GM18861 (cell line): ENCODE data around the gene FLT4.

Source experiments
- ATAC-seq: cut with Tn5 transposase; IDR thresholded peaks from one replicate; pipeline ENCODE4 v1.9.1; 2021; ENCODE audit not compliant: unreplicated experiment

The FLT4 gene

GRCh38 chr5:180643191-180643851 lies 6.1 kb downstream of the FLT4 start:
- no peak for ATAC-seq

- no peak for ATAC-seq
Observed at GRCh38 chr5:180642779-180643178, 6.6 kb downstream of the FLT4 start.

- ATAC-seq, result no peak
Observed at GRCh38 chr5:180642181-180642775, 7.1 kb downstream of the FLT4 start.

GRCh38 chr5:180641566-180641900 lies 7.9 kb downstream of the FLT4 start:
- no peak for ATAC-seq

GRCh38 chr5:180640861-180641565 lies 8.4 kb downstream of the FLT4 start:
- no peak for ATAC-seq

GRCh38 chr5:180640611-180640860 lies 8.9 kb downstream of the FLT4 start:
- ATAC-seq, result no peak

- ATAC-seq, result no peak
Observed at GRCh38 chr5:180639741-180640610, 9.4 kb downstream of the FLT4 start.

- no peak for ATAC-seq
Observed at GRCh38 chr5:180639287-180639686, 10.1 kb downstream of the FLT4 start.

- no peak for ATAC-seq
Observed at GRCh38 chr5:180637962-180638680, 11.3 kb downstream of the FLT4 start.

- ATAC-seq, result no peak
Observed at GRCh38 chr5:180636403-180637075, 12.9 kb downstream of the FLT4 start.

GRCh38 chr5:180636016-180636402 lies 13.4 kb downstream of the FLT4 start:
- no peak for ATAC-seq

- no peak for ATAC-seq
Observed at GRCh38 chr5:180633283-180634177, 15.9 kb downstream of the FLT4 start.

- no peak for ATAC-seq
Observed at GRCh38 chr5:180632768-180633167, 16.6 kb downstream of the FLT4 start.

GRCh38 chr5:180631549-180632383 lies 17.6 kb downstream of the FLT4 start:
- no peak for ATAC-seq

GRCh38 chr5:180630426-180630825 lies 19.0 kb downstream of the FLT4 start:
- no peak for ATAC-seq

GRCh38 chr5:180629831-180630382 lies 19.5 kb downstream of the FLT4 start:
- no peak for ATAC-seq

- no peak for ATAC-seq
Observed at GRCh38 chr5:180628827-180629750, 20.3 kb downstream of the FLT4 start.
